DMS 273 (cell line): ENCODE results near the gene YIF1A.

Source experiments
- DNase-seq: peaks from one replicate; lab custom pipeline; 2025; ENCODE audit not compliant: unreplicated experiment; lab: John Stamatoyannopoulos, UW

YIF1A gene

DNA sequence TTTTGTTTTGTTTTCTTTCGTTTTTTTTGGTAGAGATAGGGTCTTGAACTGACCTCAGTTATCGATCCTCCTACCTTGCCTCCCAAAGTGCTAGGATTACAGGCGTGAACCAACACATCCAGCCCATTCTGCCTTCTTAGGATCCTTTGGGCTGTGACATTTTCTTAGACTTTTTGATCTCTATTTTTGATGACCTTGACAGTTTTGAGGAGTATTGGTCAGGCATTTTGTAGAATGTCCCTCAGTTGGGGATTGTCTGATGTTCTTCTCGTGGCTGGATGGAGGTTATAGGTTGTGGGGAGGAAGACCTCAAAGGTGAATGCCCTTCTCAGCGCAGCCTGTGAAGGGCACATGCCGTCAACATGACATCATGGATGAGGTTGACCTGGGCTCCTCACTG is 40.0 kb downstream of the YIF1A start:
- DNase-seq = no peak

DNA sequence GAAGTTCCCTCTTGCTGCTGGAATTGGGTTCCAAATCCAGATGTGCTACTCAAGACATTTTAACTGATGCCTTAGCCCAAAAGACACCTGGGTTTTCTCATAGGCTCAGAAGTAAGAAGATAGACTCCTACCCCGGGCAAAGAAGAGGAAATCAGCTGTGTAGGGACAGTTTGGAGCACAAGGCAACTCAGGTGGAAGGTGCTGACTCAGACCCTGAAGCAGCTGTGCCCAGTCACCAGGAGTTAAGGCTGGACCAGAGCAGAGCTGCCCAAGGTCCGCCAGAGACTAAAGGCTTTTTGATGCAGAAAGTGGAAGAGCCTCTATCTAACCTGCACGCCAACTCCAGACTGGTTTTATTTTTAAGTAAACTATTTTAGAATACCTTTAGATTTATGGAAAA is 41.1 kb downstream of the YIF1A start:
- no peak for DNase-seq

DNA sequence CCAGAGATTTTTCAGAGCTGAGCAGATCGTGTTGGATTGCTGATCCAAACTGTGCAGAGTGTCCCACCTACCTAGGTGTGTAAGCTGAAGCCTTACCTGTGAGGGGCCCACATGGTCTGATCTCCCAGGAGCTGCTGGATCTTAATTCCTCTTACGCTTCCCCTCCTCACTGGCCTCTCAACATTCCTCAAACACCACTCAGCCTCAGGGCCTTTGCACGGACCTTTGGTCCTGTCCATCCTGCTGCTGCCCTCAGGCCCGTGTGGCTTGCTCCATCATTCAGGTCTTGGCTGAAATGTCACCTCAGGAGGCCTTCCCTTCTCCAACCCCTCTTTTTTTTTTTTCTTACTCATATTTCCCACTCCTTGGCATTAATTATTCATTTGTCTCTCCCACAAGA is 41.6 kb downstream of the YIF1A start:
- DNase-seq = no peak

DNA sequence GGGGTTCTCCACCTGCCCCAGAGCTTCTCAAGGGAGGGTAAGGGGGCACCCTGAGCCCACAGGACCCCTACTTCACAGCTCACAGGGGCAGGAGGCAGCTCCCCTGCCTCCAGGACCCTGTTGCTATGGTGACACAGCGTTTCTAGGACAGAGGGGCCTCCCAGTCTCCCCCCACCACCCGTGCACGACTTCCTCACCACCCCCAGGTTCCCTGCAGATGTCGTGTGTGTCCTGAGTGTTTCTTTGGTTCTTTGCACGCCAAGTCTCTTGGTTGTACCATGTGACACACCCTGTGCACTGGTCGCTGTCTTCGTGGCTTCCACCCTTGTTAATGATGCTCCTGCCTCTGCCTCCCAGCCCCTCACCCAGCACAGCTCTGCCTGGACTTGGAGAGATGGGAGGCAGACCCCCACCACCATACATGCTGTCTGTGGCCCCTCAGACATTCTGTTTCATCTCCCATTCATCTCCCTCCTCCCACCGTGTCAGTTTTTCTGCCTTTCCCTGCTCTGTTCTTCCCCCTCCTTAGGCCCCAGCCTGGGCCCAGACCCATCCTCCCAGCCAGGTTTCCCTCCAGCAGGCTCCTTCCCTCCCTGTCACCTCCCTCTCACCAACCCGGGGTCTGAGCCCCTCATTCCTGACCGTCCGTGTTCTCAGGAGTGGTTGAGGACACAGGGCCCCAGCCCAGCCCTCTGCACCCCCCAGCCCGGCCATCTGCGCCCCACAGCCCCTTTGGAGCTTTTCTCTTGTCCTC is 45.0 kb downstream of the YIF1A start:
- no peak for DNase-seq

DNA sequence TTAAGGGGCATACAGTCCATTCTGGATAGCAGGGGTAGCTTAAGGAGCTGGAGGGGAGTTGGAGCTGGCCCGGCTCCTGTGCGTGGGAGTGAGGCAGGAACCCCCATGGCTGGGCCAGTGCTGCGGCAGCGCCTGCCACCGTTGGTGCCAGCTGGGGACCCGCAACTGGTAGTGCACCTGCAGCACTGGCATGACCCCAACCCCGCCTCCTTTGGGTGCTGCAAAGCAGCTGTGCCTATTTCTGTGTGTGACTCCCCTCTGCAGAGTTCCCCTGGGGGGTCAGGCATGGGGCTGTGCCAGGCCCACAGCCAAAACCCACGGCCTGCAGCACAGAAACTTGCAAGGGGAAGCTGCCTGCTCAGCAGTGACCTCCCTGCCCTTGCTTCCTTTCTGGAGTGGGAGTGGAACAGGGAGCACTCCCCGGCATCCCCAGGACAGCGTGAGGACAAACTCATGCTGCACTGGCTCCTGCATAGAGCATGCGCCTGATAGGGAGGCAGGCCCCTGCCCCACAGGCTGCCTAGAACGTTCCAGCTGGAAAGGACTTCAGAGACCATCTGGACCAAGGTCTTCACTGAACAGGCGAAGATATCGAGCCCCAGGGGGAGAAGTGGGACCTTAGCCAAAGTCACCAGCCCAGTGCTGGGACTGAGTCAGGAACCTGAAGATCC is 46.7 kb downstream of the YIF1A start:
- peak; percentile 47 for DNase-seq

DNA sequence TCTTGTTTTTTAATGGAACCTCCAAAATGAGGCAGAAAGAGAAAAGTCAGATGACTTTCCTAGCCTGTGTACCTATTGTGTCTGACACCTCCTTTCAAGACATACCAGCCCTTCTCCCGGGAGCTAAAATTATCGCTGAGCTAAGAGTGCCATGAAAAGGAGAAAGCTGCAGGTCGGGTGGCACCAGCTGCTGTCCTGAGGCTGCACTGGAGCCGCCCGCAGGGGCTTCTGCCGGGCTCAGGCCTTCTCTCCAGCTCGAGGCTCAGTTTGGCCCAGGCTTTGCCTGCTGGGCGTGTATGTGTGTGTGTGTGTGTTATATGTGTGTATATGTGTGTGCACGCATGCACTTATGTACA is 48.2 kb downstream of the YIF1A start:
- no peak for DNase-seq

DNA sequence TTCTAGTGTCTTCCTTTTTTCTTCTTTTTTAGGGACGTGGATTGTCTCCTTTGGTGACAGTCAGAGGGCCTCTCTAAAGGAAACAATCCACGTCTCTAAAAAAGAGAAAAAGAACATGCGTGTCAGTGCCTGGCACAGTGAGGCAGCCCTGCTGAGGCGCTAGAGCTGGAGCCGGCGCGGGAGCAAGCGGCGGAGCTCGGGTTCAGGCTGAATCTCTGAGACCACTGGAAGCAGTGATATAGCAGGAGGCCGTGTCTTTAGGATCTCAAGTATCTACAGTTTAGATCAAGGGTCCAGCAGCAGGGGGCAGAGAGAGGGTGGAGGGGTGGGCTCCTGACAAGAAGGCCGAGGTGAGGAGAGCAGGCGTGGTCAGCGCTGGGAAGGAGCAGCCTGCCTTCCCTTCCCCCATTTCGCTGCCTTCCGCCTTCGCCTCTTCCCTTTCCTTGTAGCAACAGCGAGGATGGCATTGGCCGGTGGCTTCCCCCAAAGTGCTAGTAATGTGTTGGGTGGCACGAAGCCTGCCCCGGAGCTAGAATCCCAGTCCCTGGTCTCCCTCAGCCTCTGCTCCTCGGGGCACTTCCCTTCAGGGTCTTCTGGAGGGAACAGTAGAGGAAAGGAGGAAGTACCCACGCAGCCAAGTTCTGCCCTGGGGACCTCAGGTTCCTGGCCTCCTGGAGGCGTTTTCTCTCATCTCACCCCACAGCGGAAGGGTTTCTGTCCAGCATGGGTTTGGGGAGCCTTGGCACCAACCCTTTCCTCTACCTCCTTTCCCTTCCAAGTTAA is 48.8 kb downstream of the YIF1A start:
- DNase-seq = no peak

DNA sequence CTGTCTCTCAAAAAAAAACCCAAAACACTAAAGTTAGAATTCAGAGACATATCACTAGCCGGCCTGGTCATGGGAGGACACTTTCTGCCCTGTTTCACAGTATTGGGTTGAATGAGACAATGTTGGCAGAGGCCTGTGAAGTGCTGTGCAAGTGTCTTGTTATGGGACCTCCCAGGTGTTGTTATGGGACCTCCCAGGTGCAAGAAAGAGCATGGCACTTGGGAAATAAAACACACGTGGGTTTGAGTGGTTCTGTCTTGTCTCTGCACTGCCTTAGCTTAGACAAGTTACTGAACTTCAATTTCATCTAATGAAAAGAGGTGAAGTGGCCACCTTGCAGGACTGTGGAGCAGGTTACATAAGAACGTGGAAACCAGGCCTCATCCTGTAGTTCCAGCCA is 49.4 kb downstream of the YIF1A start:
- DNase-seq = no peak

DNA sequence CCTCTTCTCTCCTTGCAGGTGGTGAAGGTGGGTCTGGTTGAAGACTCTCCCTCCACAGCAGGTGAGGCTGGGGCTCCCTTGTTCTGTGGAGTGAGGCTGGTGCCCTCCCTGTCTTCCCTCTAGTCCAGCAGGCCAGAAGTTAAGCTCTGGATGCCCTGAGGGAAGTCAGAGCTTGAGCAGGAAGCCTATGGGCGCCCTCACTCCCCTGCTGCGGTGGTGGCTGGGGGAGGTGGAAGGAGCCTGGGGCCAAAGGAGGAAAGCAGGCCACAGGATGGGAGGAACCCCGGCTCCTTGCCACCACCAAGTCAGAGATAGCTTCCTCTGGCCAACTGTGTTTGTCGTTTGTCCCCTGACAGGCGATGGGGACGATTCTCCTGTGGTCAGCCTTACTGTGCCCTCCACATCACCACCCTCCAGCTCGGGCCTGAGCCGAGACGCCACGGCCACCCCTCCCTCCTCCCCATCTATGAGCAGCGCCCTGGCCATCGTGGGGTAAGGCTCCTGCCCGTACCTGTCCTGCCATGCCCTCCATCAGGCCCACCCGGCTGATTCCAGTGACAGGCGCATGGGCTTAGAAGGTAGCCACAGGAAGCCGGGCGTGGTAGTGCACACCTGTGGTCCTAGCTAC is 50.0 kb downstream of the YIF1A start:
- no peak for DNase-seq

DNA sequence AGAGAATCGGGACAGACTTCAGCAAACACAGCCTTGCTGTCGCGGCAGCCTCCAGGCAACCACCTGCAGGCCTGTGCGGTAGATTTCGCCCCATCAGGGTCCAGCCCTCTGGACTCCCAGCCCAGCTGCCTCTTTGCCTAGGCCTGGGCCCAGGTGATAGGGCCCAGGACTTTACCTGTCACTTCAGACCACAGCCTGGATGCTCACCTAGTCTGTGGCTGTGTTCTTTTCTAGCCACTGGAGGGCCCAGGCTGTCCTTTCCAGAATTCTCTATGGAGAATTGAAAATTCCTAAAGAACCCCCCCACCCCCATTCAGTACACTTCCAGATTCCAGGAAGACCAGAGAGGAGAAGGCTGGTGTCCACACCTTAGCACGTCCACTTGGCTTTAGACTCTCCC is 51.1 kb downstream of the YIF1A start:
- no peak for DNase-seq

DNA sequence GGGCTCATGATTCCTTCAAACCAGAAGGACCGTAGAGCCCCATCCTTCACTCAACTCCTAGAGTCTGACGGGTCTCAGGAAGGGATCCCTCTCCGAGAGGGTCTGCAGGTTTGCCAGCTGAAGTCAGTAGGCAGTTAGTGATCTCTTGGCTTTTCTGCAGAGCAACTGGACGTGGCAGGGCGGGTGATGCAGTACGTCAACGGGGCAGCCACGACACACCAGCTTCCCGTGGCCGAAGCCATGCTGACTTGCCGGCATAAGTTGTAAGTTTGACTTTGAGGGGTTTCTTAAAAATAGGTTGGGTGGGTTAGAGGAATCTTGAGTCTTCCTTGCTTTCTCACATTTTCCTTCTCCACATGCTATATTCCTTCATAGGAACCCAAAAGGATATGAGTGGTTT is 53.8 kb downstream of the YIF1A start:
- no peak for DNase-seq
